GM19193 (cell line): Measurements from ENCODE around the gene TLK2.

Experiments
- POLR2A ChIP-seq: IDR thresholded peaks from 4 replicates; pipeline ENCODE4 v1.6.1; 2011; ENCODE audit not compliant: insufficient read depth, insufficient read length; ENCODE audit errors: extremely low read depth

Gene TLK2

DNA sequence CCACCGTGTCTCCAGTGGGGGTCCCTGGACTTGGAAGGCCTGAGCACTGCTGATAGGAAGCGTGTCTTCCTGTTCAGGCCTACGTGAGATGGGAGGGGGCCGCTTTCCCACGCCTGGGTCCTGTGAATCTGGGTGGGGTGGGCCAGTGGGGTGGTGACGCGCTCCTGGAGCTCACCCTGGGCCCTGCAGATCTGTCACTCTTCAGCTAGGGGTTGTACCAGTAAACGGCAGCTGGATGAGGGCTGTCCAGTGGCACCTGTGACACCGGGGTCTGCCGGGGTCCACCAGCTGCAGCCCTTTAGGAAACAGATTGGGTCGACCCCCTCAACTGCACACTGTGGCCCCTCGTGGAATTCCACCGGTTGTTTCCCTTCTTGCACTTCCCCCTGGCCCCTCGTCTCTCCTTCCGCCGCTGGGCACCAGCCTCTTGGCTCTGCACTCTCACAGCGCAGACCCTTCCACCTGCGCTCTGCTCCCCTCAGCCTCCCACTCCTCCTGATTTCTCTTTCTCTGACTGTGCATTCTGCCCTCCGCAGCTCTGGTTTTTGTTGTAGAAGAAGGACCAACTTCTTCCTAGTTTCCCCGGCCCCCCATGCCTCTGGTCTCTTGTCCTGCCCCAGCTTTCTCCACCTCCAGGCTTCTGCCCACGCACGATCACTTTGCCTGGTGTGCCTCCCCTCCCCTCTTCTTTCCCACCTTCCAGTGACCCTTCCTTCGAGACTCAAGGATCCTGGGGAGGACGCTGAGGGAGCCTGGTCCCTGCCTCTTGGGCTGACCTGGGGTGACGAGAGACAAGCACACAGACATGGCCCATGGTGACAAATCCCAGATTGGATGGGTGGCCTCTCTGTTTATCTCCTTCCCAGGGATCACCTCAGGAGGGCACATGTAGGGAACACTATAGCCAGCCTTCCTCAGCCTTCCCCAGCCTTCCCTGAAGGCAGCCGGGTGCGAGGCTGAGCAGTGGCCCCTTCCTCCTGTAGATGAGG, 153.6 kb downstream of the TLK2 start:
- no peak for TF ChIP-seq POLR2A

DNA sequence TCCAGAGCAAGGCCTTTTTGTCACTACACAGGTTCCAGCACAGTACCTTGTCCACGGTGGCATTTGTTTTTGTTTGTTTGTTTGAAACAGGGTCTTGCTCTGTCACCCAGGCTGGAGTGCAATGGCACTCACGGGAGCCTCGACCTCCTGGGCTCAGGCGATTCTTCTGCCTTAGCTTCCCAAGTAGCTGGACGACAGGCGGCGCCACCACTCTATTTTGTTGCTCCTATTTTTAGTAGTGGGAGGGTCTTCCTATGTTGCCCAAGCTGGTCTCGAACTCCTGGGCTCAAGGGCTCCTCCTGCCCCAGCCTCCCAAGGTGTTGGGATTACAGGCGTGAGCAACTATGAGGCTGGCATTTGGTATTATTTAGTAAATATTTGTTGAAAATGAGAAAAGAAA, 159.2 kb downstream of the TLK2 start:
- TF ChIP-seq POLR2A, result no peak

DNA sequence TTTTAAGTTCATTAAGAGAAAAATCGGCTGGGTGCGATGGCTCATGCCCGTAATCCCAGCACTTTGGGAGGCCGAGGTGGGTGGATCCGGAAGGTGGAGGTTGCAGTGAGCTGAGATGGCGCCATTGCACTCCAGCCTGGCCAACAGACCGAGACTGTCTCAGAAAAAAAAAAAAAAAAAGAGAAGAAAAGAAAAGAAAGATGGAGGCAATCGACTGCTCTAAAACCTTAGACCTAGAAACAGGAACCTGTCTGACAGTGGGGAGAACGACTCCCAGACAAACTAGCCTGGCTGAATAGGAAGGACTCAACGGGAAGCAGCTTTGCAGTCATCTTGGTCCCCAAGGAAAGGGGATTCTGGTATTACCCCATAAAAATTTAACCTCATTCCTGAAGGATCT, 162.5 kb downstream of the TLK2 start:
- no peak for TF ChIP-seq POLR2A

DNA sequence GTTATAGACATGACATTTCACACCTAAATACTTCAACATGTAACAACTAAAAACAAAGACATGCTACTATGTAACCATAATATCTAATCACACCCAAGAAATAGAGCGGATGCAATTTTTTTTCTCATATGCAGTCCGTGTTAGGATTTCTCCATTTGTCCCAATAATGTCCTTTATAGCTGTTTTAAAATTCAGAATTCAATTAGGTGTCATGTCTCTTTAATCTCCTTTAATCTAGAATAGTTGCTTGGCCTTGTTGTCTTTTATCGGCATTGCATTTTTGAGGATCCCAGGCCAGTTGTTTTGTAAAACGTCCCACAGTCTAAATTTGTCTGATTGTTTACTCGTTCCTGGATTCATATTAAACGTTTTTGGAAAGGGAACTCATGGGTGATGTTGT, 163.3 kb downstream of the TLK2 start:
- no peak for TF ChIP-seq POLR2A

DNA sequence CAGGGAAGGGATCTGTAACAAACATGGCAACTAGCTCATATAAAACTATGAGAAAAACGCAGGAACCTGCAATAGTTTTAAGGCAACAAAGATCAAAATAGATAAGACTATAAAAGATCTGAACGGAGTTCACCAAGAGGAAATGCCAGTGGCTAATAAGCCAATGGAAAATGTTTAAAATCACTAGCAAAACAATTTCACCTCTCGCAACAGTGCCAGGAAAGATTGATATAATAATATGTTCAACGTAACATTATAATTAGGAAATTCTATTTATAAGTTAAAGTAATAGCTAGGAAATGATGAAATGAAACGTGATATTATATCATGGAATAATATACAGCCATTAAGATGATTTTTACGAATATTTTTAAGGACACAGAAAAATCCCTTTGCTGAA, 164.9 kb downstream of the TLK2 start:
- TF ChIP-seq POLR2A, result no peak

DNA sequence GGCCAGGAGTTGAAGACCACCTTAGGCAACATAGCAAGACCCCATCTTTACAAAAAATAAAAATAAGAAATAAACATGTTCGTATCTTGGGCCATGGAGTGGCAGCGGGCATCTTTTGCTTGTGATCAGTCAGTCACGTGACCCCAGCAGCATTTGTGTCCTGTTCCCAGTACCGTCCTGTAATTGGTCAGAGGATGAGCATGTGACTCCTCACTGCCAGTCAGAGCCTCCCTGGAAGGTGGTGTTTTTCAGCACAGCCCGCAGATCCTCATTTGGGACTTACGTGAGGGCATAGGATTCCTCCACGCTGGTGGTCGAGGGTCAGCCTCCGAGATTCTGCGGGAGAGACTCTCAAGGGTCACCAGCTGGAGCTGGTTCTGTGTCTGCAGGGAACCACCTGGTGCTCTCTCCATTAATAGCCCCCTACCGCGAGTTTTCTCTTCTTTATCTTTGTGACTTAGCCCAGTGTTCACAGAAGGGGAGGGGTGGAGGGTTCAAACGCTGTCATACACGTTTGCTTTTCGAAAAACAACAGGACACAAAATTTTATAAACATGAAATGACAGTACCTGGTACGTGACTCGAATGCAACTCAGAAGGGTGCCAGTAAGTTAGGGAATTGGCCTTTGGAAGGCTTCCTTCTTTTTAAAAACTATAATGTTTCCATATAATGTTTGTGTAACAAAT, 166.0 kb downstream of the TLK2 start:
- no peak for TF ChIP-seq POLR2A

DNA sequence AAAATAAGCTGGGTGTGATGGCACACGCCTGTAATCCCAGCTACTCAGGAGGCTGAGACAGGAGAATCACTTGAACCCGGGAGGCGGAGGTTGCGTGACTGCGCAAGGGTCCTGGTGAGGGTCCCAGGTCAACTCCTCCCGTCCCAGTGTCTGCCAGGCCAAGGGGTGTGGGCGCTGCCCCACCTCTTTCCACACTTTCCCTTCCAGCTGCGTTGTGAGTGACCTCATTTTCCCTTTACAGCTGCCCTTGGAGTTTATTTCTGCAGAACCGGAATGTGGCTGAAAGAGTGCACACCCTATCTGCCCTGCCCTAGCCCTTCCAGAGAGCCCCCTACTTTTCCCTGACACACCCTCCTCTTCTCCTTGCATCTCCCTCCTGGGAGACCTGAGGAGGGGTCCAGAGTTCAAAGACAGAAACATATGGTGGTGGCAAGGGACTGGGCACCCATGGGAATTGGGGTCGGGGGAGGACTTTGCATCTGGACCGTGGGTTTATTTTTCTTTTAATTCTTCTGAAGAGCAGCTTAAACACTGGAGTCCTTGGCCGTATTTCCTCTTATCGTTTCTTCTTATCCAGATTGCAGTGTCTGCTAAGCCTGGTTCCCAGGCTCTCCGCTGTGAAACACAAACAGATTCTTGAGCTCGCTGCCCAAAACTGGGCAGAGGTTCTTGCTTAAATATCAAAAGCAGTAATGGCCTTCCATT, 169.8 kb downstream of the TLK2 start:
- no peak for TF ChIP-seq POLR2A

DNA sequence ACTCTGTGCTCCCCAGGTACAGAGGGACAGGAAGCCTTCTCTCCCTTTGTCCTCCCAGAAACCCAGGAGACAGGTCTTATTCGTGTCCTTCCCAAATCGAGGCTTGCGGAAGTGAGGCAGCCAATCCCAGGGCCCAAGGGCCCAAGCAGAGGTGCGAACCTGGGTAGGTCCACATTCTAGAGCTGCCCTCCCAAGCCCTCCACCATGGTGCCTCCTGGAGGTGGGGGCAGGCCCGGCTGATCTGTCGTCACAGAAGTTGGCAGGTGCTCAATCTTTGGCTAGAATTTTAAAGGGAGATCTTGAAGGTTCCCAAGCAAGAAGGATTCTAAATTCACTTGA, 170.3 kb downstream of the TLK2 start:
- no peak for TF ChIP-seq POLR2A

DNA sequence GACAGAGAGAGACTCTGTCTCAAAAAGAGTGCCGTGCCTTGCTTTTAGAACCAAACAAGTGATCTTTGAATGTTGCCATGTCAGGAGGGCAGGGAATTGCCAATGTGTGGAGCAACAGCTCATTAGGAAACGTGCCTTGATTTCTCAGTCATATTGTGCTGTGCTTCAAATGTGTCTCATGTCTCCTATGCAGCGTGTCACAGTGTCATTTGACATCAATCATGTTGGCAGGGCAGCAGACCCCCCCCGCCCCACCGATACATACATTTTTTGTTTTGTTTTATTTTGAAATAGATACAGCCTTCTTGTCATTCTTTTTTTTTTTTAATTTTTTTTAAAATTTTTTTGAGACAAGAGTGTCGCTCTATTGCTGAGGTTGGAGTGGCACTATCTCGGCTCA, 170.9 kb downstream of the TLK2 start:
- no peak for TF ChIP-seq POLR2A

DNA sequence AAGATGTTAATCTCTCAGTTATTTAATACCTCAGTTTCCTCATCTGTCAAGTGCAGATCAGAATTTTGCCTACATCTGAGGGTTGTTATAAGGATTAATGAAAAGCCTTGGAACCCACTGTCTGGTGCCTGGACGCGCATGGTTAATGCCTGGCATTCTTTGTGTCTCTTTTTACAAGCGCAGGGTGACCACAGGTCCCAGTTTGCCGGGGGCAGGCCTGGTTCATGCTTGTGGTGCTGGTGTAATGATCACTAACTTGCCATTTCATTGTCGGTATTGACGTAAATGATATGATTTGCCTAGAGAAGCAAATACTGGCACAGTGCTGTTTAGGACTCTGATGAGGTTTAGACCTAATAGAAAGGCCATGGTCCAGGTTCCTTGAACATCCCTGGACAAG, 172.0 kb downstream of the TLK2 start:
- TF ChIP-seq POLR2A, result no peak

DNA sequence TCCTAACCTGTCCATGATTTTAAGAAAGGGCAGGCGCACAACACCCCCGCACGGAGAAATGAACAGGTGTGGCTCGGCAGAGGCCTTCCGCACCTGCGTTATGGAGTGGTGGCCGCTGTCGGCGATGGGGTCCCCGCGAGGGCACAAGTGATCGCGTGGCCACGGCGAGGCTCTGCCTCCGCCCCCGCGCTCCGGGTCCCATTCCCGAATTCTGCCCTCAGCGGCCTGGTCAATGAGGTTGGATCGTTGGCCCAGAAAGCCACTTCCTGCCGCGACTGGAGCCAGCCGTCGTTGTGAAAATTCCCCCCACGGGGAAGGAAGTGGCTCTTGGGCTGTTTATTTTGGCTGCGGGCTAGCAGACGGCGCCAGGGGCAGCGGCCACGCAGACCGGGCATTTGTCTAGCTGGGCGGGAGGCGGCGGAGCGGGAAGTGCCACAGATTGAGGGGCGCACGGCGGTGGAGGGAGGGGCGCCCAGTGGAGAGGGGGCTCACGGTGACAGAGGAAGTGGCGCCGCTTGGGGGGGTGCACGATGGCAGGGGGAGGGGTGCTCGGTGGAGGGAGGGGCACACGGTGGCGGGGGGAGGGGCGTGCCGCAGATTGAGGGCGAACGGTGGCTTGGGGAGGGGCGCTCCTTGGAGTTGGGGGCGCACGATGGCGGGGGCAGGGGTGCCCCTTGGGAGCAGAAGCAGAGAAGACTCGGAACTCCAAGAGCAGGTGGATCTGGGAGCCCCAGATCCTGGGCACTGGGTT, 173.8 kb downstream of the TLK2 start:
- TF ChIP-seq POLR2A, result no peak

DNA sequence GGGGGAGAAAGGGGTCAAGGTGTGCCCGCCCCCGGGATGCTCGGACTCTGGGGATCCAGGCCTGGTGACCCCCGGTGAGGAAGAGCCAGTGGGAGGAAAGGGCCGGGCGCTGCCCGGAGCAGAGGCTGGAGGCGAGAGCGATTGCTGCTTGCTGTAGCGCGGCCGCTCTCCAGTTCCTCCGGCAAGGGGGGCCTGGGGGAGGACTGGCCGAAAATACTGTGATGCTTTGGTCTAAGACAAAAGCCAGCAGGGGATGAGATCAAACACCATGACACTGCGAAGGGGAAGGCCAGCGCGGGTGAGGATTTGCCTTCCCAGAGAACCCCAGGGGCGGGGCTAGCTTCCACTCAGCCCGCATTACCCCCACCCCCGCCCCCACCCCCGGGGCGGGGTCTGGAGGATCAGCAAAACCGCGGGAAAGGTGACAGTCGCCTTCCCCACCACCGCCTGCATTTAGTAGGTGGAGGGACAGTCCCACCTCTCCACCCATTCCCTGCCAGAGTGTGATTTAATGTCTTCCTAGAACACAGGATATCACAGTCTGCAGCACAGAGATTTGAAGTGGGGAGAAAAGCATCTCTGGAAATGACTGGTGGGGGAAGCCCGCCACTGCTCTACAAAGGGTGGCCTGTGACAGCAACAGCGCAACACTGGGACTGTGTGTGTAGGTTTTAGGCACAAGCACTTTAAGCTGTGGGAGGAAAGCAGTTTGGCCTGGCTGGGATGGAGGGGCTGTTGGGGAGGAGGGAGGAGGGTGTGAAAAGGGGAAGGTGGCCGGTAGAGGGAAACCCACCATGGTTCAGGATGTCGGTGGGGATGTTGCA, 174.6 kb downstream of the TLK2 start:
- TF ChIP-seq POLR2A, result no peak

DNA sequence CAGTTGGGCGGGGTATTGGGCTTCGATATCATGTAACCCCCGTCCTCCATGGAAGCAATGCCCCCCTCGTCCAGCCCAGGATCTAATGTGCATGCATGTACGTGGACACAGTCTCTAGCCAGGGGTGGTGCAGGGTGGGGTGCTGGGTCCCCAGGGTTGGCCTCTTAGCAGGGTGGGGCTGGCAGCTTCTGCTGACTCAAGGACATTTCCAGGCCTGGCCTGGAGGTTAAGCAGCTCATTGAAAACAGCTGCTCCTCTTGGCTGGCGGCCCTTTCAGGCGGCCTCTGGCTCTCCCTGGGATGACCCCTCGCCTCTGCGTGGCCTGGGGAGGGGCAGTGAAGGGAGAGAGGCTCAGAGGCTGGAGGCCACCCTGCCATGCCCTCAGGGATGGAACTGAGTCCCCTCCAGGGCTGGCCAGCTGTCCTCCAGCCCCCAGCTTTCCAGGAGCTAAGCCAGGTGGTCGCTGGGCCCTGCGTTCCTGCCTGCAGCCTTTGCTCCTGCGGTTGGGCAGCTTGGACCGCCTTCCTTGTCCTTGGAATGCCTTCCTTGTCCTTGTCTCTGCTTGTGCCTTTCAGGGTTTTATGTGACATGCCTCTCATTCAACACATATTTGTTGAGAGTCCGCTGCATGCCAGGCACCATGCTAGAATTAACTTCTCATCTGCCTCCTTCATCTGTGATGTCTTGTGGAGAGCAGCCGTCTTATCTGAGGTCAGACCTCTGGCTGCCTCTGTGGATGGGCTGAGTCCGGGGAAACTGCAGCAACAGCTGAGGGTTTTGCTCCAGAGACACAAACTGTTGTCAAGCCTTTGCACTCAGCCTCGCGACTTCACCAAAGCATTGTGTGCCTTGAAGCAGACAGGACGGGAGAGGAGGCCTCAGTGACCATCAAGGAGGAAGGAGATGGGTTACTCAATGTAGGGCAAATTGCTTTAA, 175.5 kb downstream of the TLK2 start:
- no peak for TF ChIP-seq POLR2A
